Activated naive CD4-positive, alpha-beta T cell treated with anti-CD3 and anti-CD28 coated beads, Interleukin-2, amount 10 ng/mL, durations not matched to agents 7 days and 5 days (primary cell): ENCODE data around the gene HMCN2.

Experiments
- CTCF ChIA-PET: fragments of 350-600 bp; sonication (Branson Sonifier 250); formaldehyde crosslinking; loops from one replicate; lab custom pipeline; 2021; ENCODE audit warnings: antibody characterized with exemption; lab: Charles Lee
- DNase-seq: peaks from one replicate; pipeline ENCODE4 v3.0.0-alpha.2; 2020
- H3K27ac Mint-ChIP-seq: one replicate; pipeline ENCODE4 v1.8.0; 2021; ENCODE audit warnings: mild to moderate bottlenecking, moderate library complexity, mixed read lengths
- H3K27me3 Mint-ChIP-seq: one replicate; pipeline ENCODE4 v1.8.0; 2021; ENCODE audit warnings: mild to moderate bottlenecking, mixed read lengths
- H3K36me3 Mint-ChIP-seq: one replicate; pipeline ENCODE4 v1.8.0; 2021; ENCODE audit warnings: mixed read lengths
- H3K4me1 Mint-ChIP-seq: one replicate; pipeline ENCODE4 v1.8.0; 2021; ENCODE audit warnings: mixed read lengths
- H3K4me3 Mint-ChIP-seq: one replicate; pipeline ENCODE4 v1.8.0; 2021; ENCODE audit warnings: mild to moderate bottlenecking, moderate library complexity, mixed read lengths
- H3K9me3 Mint-ChIP-seq: one replicate; pipeline ENCODE4 v1.8.0; 2021; ENCODE audit warnings: mixed read lengths

Gene HMCN2

DNA sequence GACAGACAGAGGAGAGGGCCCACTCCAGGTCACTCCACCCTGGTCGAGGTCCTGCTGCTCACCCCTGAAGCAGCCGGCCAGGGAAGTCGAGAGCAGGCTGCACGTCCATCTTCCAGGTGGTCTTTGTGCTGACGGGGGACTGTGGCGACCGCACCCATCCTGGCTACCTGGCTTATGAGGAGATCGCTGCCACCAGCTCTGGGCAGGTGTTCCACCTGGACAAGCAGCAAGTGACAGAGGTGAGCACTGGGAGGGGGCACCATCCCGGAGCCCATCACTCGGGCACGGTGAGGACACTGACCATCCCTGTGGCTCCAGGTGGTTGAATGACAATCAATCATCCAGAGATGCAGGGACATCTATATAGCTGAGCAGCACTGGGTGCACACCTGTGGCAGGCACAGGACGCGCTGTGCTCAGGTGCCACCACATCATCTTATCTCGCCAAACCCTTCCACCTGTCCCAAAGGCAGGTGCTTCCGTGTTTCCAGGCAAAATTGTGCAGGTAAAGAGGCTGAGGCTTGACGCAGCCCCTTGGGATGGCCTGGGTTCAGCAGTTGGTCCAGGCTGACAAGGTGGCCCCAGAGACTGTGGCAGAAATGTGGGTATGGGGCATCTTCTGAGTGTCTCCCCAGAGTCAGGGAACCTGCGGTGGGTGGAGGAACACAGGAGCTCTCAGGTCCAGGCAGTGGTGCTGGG is 20.7 kb downstream of the HMCN2 start:
- peaks cover 48% of the 10 kb centered on the region for H3K27me3 Mint-ChIP-seq
- CTCF ChIA-PET: no interaction called here
- H3K36me3 Mint-ChIP-seq: no peaks in the 10 kb centered on the region
- H3K4me3 Mint-ChIP-seq: no peak overlapping the region
- no peak for DNase-seq
- H3K27ac Mint-ChIP-seq: no peak overlapping the region
- H3K4me1 Mint-ChIP-seq: no peaks in the 10 kb centered on the region
- H3K9me3 Mint-ChIP-seq: no peaks in the 10 kb centered on the region

GRCh38 chr9:130286781-130287428 is 21.3 kb downstream of the HMCN2 start:
- no peaks in the 10 kb centered on the region for H3K36me3 Mint-ChIP-seq
- peaks cover 48% of the 10 kb centered on the region for H3K27me3 Mint-ChIP-seq
- H3K9me3 Mint-ChIP-seq: no peaks in the 10 kb centered on the region
- no peak for DNase-seq
- H3K4me1 Mint-ChIP-seq: no peaks in the 10 kb centered on the region
- no peak overlapping the region for H3K4me3 Mint-ChIP-seq
- no peak overlapping the region for H3K27ac Mint-ChIP-seq
- CTCF ChIA-PET: no interaction called here

- CTCF ChIA-PET: no interaction called here
- no peak overlapping the region for H3K4me3 Mint-ChIP-seq
- H3K27me3 Mint-ChIP-seq: peaks cover 44% of the 10 kb centered on the region
- H3K9me3 Mint-ChIP-seq: no peaks in the 10 kb centered on the region
- no peaks in the 10 kb centered on the region for H3K4me1 Mint-ChIP-seq
- no peak overlapping the region for H3K27ac Mint-ChIP-seq
- H3K36me3 Mint-ChIP-seq: no peaks in the 10 kb centered on the region
- DNase-seq: no peak
These were observed 22.2 kb downstream of the HMCN2 start for GRCh38 chr9:130287736-130288135.

DNA sequence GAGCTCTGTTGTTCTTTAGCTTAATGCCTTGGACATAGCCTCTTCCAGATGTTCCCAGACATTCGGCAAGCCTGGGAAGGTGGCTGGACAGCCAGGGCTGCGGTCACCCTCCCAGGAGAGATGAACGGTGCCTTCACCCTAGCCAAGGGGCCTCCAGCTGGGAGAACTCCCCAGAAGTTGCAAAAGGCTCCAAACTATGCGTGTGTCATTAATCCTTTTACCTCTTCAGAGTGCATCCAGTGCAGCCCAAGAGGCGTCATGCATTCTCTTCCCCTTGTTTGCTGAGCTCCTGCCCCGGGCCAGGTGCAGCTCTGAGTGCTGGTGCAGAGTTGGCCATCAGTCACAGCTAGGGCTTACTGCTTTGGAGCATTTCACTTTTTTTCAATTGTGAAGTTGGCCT is 22.8 kb downstream of the HMCN2 start:
- DNase-seq: no peak
- no peak overlapping the region for H3K27ac Mint-ChIP-seq
- H3K27me3 Mint-ChIP-seq: peaks cover 44% of the 10 kb centered on the region
- H3K9me3 Mint-ChIP-seq: no peaks in the 10 kb centered on the region
- H3K4me3 Mint-ChIP-seq: no peak overlapping the region
- H3K4me1 Mint-ChIP-seq: no peaks in the 10 kb centered on the region
- no peaks in the 10 kb centered on the region for H3K36me3 Mint-ChIP-seq
- CTCF ChIA-PET: no interaction called here

- H3K9me3 Mint-ChIP-seq: no peaks in the 10 kb centered on the region
- CTCF ChIA-PET: no interaction called here
- no peaks in the 10 kb centered on the region for H3K36me3 Mint-ChIP-seq
- no peak overlapping the region for H3K27ac Mint-ChIP-seq
- H3K4me3 Mint-ChIP-seq: no peak overlapping the region
- H3K4me1 Mint-ChIP-seq: no peaks in the 10 kb centered on the region
- no peak for DNase-seq
- H3K27me3 Mint-ChIP-seq: peaks cover 43% of the 10 kb centered on the region
These were observed 23.5 kb downstream of the HMCN2 start for GRCh38 chr9:130288926-130289690.

DNA sequence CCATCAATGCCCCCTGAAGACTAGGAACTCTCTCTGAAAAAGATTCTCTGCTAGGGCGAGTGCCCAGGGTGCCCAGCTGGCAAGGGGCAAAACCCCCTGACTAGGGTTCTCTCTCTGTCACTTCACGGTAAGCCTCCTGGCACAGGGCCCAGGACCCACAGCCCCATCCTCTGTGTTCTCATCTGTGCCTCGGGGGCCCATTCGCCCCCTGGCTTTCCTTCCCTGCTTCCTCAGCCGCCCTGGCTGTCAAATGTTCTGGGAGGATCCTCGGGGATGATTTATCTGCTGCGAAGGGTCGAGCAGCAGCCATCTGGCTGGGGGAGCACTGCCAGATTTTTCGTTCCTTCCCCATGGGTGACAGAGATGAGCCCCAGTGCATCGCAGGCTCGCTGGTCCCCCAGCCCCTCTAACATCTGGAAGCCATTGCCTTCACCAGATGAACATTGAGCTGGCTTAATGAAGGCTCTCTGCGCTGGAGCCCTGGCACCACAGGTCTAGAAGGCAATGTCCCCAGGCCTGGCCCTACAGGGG is 24.2 kb downstream of the HMCN2 start:
- no peak overlapping the region for H3K27ac Mint-ChIP-seq
- no peaks in the 10 kb centered on the region for H3K9me3 Mint-ChIP-seq
- no peak overlapping the region for H3K4me3 Mint-ChIP-seq
- CTCF ChIA-PET: no interaction called here
- H3K36me3 Mint-ChIP-seq: no peaks in the 10 kb centered on the region
- no peak for DNase-seq
- H3K4me1 Mint-ChIP-seq: no peaks in the 10 kb centered on the region
- peaks cover 36% of the 10 kb centered on the region for H3K27me3 Mint-ChIP-seq

DNA sequence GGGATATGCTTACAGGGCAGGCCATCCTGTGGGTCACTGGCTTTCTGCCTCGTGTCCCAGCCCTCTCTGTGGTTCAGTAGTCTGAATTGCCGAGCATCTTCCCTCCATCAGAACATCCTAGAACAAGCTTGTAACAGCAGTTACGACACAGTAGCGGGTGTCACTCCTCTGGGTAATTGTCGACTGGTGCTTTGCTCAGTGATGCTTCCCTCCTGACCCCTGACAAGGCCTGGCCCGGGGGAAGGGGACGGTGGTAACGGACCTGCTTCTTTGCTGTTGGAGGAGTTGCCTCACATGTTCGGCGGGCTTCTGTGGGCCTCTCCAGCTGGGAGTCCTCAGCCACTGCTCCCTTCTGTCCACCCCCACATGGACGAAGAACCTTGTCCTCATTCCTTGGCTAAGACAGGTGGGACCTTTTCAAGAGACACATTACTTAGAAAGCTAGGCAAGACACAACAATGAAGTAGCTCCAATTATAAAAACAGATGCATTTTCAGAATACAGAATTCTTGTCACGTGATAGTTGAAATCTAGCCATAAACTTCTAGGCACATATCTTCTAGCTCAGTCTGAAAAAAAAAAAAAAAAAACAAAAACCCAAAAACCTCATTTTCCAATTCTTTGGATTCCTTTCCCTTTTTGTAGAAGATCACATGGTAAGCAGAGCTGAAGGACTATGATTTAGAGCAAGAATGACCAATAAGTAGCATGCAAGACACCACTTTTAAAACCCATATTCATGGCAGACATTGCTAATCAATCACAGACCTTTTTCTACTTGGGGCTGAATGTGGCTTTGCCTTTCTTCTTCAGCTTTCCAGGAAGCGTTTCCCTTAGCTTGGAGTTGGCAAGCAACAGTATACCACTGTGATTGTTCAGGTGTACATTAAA is 25.0 kb downstream of the HMCN2 start:
- no peak for DNase-seq
- Mint-ChIP-seq H3K9me3 (no peaks in the 10 kb centered on the region), H3K36me3 (no peaks in the 10 kb centered on the region), H3K4me1 (no peaks in the 10 kb centered on the region), H3K27me3 (peaks cover 31% of the 10 kb centered on the region), H3K27ac (no peak overlapping the region), H3K4me3 (no peak overlapping the region)
- CTCF ChIA-PET: interaction anchor here (0.5 kb wide), 1 partner anchor 415 kb away, joined by 3 read pairs; no protein-coding TSS in a partner anchor

- H3K4me3 Mint-ChIP-seq: no peak overlapping the region
- CTCF ChIA-PET: no interaction called here
- H3K9me3 Mint-ChIP-seq: no peaks in the 10 kb centered on the region
- no peaks in the 10 kb centered on the region for H3K36me3 Mint-ChIP-seq
- H3K27ac Mint-ChIP-seq: no peak overlapping the region
- no peaks in the 10 kb centered on the region for H3K4me1 Mint-ChIP-seq
- no peak for DNase-seq
- peaks cover 30% of the 10 kb centered on the region for H3K27me3 Mint-ChIP-seq
These were observed 25.9 kb downstream of the HMCN2 start for GRCh38 chr9:130291474-130291873.

GRCh38 chr9:130292106-130292505 is 26.5 kb downstream of the HMCN2 start:
- no peaks in the 10 kb centered on the region for H3K4me1 Mint-ChIP-seq
- H3K9me3 Mint-ChIP-seq: no peaks in the 10 kb centered on the region
- CTCF ChIA-PET: no interaction called here
- no peak for DNase-seq
- peaks cover 30% of the 10 kb centered on the region for H3K27me3 Mint-ChIP-seq
- H3K36me3 Mint-ChIP-seq: no peaks in the 10 kb centered on the region
- H3K27ac Mint-ChIP-seq: no peak overlapping the region
- no peak overlapping the region for H3K4me3 Mint-ChIP-seq

DNA sequence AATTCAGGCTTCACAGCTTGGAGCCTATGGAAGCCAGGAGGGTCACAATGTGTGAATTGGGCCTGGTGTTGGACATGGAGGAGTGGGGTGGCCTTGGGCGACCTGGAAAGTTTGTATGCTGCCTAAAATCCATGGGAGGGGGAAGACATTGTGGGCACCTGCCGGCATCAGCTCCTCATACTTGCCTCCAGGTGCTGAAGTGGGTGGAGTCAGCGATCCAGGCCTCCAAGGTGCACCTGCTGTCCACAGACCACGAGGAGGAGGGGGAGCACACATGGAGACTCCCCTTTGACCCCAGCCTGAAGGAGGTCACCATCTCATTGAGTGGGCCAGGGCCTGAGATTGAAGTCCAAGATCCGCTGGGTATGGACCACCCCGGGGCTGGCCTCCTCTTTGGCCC is 29.1 kb downstream of the HMCN2 start:
- no peaks in the 10 kb centered on the region for H3K36me3 Mint-ChIP-seq
- no peak overlapping the region for H3K4me3 Mint-ChIP-seq
- no peak for DNase-seq
- no peaks in the 10 kb centered on the region for H3K9me3 Mint-ChIP-seq
- no peaks in the 10 kb centered on the region for H3K4me1 Mint-ChIP-seq
- CTCF ChIA-PET: no interaction called here
- H3K27me3 Mint-ChIP-seq: peaks cover 9% of the 10 kb centered on the region
- no peak overlapping the region for H3K27ac Mint-ChIP-seq

DNA sequence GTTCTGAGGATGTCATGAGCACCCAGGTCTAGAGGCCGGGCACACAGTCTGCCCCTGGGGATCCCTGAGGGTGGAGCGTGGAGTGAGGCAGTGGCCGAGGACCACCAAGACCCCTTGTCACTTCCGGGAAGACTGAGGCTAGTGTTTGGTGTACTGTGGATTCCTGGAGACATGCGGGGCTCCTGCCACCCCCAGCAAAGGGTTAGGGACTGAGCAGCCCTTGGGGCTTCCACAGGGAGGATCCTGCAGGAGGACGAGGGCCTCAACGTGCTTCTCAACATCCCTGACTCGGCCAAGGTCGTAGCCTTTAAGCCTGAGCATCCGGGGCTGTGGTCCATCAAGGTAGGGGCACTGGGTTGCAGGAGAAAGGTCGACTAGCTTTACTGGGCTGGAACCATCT is 29.9 kb downstream of the HMCN2 start:
- Mint-ChIP-seq H3K27me3 (peaks cover 1% of the 10 kb centered on the region), H3K4me3 (no peak overlapping the region), H3K4me1 (no peaks in the 10 kb centered on the region), H3K9me3 (no peaks in the 10 kb centered on the region), H3K27ac (no peak overlapping the region), H3K36me3 (no peaks in the 10 kb centered on the region)
- DNase-seq: no peak
- CTCF ChIA-PET: no interaction called here

- CTCF ChIA-PET: no interaction called here
- Mint-ChIP-seq H3K9me3 (no peaks in the 10 kb centered on the region), H3K27me3 (no peaks in the 10 kb centered on the region), H3K4me3 (no peak overlapping the region), H3K36me3 (no peaks in the 10 kb centered on the region), H3K4me1 (no peaks in the 10 kb centered on the region), H3K27ac (no peak overlapping the region)
- DNase-seq: no peak
These were observed 30.6 kb downstream of the HMCN2 start for GRCh38 chr9:130295945-130296782.

DNA sequence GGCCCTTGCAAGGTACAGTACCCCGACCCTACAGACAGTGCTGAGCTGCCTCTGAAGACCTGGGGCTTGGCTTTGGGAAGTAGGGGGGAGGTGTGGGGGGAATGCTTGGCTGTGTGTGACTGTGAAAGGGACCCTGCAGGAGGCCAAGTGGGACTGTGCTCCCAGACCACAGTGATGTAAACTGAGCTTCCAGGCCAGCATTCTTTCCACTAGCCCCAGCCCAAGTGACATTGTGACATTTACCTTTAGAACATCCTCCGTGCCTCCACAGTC is 31.2 kb downstream of the HMCN2 start:
- Mint-ChIP-seq H3K9me3 (no peaks in the 10 kb centered on the region), H3K27ac (no peak overlapping the region), H3K36me3 (no peaks in the 10 kb centered on the region), H3K4me3 (no peak overlapping the region), H3K27me3 (no peaks in the 10 kb centered on the region), H3K4me1 (no peaks in the 10 kb centered on the region)
- DNase-seq: no peak
- CTCF ChIA-PET: no interaction called here
